ENCODE data around the gene MTMR2.
"Not testable (repeated sequence)": the region's sequence is repeated elsewhere in the genome, so short reads cannot be mapped to it uniquely, and the experiment has no call there.

DNA sequence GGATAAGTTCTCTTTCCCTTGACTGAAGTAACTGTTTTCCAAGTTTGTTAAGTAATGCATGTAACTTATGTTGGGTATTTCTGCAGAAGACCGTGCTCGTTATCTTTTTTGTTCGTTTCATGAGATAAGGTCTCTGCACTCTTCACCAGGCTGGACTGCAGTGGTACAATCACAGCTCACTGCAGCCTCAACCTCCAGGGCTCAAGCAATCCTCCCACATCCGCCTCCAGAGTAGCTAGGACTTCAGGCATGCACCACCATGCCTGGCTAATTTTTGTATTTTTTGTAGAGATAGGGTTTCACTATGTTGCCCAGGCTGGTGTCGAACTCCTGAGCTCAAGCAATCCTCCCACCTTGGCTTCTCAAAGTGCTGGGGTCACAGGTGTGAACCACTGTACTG is 69.5 kb downstream of the MTMR2 start:
- not testable (repeated sequence) for TF ChIP-seq MAFK (IDR thresholded peaks at IDR 0.05; ENCODE audit: partially characterized antibody); EP300 (IDR thresholded peaks at IDR 0.05)
